GM18526 (cell line): ENCODE measurements around the gene TSHB.

Experiments used
- POLR2A ChIP-seq: IDR thresholded peaks from 3 replicates; pipeline ENCODE4 v1.6.1; 2011; ENCODE audit not compliant: insufficient read length; ENCODE audit errors: extremely low read depth

The TSHB gene

GRCh38 chr1:115073298-115074087 is 43.9 kb downstream of the TSHB start:
- no peak for TF ChIP-seq POLR2A

DNA sequence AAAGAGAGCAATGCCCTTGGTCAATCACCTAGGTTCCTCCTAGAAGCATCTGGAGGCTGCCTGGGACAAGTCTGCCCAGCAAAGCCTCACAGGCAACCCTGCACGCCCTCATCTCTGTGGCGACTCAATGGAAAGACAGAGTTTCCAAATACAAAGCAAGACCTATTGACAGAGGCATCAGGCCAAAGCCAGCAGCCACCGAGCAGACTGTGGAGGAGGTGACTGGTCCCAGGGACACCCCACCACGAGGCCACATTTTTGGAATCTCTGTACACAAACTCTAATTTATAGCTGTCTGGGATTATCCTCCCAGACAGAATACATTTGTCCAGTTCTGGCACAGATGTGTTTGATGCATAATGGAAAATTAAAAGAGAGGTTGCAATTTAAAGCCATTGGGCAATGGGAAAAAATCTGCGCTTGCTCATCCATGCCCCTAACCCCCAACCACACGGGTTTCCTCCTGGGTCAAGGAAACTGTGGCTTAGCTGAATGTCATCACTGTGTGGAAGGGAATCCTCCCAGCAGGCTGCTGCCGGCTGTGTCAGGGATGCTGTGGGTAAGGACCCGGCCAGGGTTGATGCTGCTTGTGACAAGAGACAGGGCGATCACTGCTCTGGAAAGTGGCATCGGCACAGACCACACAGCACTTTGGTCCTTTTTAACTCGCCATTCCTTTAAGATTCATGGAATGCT is 45.4 kb downstream of the TSHB start:
- no peak for TF ChIP-seq POLR2A

DNA sequence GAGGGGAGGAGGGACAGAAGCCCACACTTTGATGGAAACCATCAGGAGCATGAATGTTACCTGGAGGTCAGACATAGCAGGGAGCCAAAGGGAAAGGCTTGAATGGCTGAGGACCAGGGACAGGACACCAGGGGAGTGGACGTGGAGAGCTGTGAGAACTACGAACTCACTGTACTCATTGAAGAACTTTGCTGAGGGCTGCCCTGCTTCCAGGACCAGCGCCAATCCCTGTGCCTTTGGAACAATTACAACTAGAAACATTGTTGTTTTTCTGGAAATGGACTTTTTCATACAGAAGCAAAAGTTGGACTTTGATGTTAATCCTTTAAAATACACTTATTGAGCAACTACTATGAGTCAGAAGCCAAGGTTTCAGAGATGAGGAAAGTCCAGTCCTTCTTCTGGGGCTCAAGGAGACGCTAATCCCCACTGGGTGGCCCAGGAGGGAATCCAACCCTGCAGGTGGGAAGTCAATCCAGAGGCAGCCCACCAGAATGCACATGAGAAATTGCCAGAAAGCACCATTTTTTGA is 46.8 kb downstream of the TSHB start:
- TF ChIP-seq POLR2A = no peak

DNA sequence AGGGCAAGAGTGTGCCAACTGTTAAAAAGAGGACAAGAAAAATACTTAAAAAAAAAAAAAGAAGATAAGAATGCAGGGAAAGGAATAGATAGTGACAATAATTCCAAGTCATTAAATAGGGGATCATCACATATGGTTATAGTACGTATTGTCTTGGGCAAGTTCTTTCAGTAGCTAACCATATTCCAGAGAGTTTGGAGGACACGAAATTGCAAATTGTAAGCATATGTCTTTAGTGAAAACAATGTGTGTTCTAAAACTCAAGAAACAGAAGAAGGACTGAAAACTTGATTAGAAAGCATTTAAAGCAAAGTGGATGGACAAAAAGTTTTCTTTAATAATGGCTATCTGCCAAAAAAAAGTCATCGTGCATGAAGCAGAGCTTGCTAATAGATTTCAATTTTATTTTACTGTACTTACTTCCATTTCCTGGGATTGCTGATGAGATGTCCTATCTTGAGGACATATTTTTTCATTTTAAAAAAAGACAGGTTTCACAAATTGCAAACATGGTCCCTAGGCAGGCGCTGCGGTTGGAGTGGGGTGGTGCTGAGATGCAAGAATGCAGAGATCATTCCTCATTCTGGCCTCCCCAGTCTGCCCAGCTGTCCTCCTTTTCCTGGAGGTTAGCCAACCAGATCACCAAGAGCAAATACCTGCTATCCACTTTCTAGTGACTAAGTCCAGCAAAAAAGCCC is 47.8 kb downstream of the TSHB start:
- TF ChIP-seq POLR2A = no peak

- TF ChIP-seq POLR2A = no peak
Measured at GRCh38 chr1:115077984-115078330, 48.3 kb downstream of the TSHB start.

GRCh38 chr1:115078708-115079107 is 49.1 kb downstream of the TSHB start:
- TF ChIP-seq POLR2A = no peak

DNA sequence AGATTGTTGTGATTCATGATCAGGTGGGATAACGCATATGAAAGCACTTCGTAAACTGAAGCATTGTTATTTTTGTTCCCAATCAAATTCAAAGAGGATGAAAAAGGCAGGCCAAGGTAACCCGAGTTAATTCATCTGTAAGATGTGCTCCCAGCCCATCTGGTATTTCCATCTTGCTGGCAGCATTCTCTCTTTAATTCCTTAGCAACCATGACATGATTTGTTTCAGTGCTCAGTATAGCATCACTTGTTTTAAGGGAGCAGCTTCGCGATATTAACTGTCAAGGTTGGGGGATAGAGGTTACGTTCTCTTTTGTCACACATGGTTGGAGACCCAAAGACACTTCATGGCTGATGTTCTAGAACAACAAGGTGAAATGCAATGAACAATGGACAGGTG is 53.3 kb downstream of the TSHB start:
- no peak for TF ChIP-seq POLR2A
